HG03039 (cell line): ENCODE results near the gene NOXA1.
A peak's percentile ranks its signal among the peaks of the same experiment; 100 is the strongest.

Source experiments
- ATAC-seq: cut with Tn5 transposase; IDR thresholded peaks from one replicate; pipeline ENCODE4 v1.9.1; 2021; ENCODE audit warnings: mild to moderate bottlenecking, moderate library complexity; ENCODE audit not compliant: unreplicated experiment

NOXA1 gene

DNA sequence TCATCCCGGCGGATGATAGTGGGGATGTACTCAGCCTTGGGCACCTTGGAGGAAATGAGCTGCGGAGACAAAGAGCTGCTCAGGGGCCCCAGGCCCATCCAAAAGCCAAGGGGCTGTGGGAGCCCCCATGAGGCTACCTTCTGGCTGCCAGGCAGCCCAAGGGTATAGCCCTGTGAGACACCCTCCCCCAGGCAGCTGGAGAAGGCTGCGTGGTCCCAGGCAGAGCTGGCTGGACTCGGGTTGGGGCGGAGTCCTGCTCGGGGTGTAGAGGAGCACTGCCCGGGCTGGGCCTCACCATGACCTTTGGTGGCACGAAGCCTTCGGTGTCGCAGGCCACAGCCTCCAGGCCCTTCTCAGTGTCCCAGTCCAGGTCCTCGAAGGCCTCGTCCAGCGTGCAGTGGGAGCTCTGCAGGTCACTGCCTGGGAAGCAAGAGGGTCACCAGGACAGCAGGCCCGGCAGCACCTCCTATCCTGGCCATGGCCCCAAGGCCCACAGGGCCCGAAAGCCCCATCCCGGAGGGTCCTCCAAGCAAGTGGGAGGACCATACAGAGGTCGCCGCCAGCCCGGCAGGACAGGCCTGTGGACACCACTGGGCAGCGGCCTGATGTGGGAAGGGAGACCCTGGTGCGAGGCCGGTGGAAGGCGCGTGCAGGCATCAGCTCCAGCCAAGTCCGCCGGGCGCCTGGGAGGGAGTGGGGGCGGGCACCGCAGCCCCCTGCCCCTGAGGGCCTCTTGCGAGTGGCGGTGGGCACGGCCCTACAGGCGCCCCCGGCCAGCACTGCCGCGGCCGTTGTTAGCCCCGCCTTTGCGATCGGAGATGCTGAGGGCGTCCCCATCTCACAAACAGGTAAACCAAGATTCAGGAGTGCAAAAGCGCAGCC is 29.8 kb downstream of the NOXA1 start:
- ATAC-seq = no peak

DNA sequence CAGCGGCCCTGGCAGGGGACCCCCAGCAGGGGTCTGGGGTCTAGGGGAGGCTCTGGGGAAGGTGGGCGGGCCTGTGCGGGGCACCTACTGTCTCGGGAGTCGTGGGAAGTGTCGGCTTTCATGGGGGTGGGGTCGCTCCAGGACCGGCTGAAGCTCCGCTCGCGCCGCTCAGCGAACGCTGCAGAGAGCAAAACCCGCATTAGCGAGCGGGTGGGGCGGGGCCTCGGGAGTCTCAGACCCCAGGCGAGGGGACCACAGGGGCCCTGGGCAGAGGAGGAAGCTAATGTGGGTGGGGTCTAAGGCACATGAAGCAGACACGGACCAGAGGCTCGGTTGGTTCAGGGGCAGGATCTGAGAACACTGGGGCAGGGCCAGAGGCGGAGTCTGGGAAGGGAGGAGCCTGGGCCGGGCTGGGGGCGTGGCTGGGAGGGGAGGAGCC is 30.5 kb downstream of the NOXA1 start:
- ATAC-seq = peak; percentile 38

DNA sequence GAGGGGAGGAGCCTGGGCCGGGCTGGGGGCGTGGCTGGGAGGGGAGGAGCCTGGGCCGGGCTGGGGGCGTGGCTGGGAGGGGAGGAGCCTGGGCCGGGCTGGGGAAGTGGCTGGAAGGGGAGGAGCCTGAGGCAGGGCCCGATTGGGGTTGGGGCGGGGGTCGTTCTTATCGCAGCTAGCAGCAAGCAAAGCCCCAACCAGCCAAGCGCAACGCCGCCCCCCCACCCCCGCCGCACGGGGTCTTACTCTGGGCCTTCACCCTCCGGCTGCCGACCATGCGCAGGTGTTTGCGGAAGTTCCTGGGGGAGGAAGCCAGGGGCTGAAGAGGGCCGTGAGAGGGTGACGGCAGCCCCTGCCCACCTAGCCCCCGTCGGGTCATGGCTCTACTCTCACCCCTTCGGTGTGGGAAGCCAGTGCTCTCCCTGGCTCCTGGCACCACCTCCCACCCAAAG is 31.0 kb downstream of the NOXA1 start:
- no peak for ATAC-seq

DNA sequence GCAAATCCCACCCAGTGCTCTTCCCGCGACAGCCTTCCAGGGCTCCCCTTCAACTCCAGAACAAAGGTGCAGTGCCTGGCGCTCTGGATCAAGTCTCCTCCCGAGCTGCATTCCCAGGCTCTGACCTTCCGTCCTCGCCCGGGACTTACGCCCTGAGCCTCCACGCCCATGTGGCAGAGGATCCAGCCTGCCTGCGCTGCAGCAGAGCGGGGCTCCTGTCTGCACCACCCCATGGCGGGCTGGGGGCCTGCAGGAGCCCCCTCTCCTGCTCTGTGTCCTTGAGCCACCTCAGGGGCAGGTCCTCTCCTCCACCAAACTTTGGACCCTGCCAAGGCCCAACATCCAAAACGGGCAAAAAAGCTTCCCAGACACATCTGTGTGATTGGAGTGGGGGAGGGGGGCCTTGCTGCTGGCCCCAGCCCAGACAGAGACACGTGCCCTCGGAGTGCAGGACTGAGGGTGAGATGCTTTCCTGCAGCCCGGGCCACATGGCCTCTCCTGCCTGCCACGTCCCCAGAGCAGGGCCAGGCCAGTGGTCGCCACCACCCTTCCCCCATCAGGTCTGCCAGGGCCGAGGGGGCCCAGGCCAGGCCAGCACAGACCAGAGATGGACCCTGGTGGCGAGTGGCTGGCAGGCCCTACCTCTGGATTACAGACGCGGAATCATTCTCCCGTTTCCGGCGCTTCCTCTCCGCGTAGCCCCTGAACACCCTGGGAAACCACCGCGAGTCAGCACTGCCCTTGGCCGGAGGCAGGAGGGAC is 31.6 kb downstream of the NOXA1 start:
- ATAC-seq = no peak

DNA sequence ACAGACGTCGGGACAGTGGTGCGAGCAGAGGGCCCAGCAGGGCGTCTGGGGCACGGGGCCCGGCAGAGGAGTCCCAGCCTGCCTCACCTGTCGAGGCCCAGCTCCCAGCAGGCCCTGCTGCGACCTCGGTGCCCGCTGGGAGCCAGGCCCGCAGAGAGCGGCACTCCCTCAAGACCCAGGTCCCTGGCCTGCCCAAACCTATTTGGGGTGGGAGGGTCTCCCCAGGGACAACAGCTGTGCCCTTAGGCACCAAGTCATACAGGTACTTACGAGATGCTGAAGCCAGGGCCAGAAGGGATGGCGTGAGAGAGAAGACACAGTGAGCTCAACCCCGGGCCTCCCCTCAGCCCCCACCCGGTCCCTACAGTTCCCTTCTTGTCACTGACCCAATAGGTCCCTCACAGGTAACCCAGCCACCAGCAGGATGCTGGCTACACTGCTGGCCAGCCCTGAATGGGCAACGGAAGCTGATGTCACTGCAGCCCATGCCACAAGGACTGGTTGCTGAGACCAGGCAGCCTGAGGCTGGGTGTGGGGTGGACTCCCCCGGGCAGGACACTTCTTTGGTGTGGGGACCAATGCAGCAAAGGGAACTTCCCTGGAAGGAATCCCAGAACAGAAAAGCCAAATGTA is 32.3 kb downstream of the NOXA1 start:
- ATAC-seq = no peak

DNA sequence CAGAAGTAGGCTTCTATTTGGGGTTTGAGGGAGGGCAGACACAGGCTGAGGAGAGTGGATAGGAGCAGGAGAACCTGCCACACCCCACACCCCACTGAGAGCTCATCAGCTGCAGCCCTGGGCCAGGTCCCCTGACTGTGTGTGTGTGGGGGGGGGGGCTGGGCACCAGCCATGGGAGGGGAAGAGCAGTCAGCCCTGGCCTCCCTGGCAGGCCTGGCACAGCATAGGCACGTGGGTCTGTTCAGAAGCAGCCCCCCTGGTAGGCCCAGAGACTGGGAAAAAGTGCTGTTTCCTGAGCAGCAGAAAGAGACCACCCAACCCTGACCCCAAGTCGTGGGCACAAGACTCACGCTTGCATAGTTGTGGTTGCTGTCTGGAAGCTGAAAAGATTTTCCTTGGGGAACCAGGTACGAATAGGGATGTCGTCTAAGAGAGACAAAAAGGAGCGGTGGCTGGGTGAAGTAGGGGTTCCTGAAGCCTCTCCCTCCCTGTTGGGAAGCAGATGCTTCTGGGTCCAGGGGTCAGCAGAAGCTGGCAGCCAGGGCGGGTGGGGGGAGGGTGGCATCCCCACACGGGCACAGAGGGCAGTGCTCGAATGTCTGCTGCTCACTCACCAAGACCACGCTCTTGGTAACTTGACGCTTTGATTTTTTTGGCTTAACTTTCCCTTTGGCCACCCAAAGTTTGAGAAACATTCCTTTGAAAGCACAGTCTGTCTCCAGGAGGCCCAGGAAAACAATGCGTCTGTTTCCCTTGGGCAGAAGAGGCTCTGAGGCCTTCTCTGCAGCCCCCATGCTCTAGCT is 33.1 kb downstream of the NOXA1 start:
- ATAC-seq = no peak

DNA sequence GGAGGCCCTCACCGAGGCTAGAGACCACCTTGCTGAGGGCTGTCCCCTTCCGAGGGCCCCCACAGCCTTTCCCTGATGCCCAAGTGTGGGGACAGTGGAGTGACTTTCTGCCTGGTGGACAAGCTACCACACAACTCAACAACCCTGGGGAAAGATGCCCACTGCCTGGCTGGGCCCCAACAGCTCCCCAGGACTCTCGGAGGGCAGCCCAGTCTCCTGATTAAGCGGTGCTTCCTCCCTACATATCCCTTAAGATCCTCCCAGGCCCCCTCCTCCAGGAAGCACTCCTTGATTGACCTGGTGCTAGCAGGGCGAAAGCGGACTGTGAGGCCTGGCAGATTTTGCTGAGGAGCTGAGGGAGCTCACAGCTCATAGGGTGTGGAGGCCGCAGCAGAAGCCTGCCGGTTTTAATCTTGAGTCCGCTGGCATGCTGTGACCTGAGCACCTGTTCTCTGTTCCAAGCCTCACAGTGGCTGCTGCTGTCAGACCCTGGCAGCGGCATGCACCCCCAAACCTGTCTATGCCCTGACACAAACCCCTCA is 33.7 kb downstream of the NOXA1 start:
- no peak for ATAC-seq

DNA sequence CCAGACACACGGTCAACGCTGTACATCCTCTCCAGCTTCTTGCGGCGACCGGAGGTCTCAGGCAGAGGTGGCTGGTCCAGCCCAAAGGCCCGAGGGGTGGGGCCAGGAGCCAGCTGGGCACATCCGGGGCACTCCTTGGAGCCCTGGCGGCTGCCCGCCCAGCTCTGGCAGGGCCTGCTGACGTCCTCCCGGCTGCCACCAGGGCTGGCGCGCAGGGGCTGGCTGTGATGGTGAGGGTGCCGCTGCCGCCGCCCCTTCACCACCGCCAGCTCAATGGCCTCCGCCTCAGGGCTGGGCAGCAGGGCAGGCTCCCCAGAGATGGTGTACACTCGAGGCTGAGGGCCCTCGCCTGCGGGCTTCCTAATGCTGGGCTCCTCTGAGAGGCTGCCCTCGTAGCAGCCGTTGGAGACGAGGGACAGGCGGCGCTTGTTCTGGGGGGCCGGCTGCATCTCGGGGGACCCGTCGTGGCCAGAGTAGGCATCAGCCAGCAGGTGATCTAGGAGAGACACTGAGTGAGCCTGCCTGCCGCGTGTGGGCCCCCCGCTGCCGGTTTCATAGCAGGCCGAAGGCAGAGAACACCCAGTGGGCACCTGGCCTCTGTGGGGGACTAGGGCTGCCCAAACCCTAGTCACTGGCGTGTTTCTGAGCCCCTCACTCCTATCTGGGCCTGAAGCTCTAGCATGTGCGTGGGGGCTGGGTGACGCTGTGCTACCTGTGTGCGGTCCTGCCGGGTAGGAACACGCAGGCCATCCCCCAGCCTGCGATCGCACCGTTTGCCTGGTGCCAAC is 34.4 kb downstream of the NOXA1 start:
- ATAC-seq = no peak

DNA sequence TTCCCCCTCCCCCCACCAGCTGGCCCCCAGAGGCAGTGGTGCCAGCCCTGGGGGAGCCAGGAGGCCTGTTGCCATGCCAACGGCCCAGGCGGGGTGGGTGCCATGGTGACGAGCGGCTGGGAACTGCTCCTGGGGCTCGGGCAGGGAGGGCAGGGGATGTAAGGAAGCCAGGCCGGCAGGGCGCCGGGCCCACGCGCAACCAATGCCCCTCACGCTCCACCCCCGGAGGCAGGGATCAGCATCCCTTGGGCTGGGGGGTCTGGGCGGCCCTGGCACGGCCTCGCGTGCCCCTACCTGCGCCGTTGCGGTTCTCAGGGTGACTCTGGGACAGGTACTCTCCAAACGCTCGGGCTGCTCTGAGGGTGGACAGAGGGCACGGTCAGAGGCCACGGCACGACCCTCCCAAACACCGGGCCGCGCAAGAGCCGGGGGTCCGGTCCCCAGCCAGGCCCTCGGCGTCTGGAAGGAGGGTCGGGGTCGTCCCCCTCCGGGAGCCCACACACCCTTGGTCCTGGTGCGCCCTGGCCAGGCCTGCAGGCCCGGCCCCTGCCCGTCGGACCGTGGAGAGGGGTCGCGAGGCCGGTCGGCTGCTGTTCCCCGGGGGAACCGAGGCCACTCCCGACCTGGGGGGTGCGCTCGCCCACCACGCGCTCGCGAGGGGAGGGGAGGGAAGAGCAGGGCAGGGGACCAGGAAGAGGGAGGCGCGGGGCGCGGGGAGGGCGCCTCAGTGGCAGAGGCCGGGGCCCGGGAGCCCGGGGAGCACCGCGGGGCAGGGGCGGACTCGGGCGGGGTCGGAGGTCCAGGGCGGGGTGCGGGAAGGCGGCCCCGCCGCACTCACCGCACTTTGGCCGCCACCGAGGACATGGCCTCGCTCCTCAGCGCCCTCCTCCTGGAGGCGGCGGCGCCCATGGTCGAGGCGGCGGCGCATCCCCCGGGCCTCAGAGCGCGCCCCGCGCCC is 35.3 kb downstream of the NOXA1 start:
- peak; percentile 9 for ATAC-seq

DNA sequence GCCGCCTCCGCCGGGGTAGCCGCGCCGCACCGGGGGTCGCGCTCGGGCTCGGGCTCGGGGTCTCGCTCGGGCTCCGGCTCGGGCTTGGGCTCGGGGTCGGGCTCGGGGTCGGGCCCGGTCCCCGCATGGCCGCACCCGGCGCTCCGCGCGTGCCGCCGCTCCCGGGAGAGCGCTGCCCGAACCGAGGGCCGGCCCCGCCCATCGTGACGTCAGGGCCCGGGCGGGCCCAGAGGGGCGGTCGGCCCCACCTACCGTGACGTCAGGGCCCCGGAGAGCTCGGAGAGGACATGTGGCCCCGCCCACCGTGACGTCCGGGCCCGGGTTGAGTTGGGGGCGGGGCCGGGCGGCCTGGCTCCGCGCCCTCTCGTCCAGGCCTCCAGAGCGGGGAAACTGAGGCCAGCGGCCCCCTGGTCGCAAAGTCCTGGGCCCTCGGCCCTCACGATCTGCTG is 36.0 kb downstream of the NOXA1 start, which contains the start of gene NSMF:
NSMF (minus strand) TSS at position 183 of the 449 bp plus-strand sequence. CDS start 232 bp downstream, outside the sequence.
- peak; percentile 67 for ATAC-seq

DNA sequence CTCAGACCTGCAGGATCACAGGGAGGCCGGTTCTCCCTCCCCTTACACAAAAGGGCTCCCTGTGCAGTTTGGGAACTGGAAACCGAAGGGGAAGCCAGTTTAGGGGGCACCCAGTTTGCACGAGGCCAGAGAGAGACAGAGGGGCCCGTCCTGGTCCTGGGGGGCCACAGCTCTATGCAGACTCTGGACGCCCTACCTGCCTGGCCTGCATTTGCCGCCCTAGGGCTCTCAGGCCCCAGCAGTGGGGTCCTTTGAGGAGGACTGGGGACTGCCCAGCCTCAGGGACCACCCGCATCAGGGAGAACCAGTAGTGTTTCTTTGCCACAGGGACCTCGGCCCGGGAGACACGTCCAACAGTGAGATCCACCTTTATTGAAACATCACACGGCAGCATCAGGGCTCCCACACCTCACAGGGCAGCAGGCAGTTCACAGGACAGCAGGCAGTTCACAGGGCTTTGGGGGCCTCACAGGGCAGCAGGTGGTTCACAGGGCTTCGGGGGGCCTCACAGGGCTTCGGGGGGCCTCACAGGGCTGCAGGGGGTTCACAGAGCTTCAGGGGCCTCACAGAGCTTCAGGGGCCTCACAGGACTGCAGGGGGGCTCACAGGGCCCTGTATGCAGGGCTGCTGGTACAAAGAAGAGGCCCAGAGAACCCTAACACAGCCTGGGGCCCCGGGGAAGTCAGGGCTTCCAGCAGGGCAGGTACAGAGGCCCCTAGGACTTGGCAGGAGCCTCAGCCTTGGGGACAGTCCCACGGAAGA is 36.6 kb downstream of the NOXA1 start:
- no peak for ATAC-seq

DNA sequence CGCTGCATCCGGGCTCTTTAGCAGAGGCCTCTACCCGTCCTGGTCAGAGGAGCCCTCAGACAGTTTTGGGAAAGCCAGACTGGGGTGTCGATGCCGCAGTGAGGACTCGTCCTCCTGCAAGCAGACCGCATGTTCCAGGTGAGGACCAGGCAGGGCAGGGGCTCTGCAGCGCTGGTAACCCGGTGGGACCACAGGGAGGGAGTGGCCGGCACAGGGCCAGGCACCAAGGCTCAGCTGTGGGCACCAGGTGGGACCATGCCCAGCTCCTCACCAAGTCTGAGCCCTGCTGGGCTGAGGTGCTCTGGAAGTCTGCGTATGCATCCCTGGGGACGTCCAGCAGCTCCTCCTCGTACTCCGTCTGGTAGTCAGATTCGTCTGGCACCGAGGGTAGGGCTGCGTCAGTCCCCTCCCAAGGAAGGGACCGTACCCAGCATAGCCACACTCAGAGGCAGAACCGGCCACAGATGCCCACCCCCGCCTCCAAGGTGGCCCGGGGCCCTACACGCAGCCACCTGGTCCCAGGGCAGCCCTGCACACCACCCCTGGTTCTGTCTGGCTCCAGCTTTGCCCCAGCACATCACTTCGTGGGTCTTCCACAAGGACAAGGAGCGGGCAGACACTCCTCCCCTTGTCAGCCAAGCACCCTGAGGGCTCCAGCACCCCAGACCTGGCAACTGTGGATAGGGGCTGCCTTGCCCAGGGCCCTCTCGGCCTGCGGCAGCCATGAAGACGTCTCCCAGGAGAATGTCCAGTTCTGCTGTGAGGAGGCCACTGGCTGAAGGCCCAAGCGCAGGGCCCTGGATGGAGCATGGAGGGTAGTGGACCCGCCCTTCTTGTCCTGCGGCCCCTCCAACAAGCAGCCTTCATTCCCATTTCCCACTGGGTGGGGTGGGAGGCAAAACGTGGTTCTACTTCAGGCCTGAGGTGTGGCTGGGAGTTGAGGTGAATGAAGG is 37.4 kb downstream of the NOXA1 start:
- ATAC-seq = no peak

DNA sequence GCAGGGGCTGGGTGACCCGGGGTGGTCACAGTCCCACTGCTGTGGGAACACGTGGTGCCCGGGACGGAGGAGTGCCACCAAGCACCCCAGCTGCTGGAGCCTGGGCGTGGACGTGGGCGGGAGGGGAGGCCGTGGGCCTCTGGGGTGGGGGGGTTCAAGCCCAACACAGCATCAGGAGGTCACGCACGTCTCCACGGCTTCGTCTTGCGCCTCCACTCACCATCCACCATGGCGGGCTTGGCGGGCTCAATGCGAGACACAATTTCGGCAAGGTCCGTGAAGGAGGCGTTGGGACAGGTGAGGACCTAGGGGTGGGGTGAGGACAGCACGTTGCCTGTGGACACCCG is 38.1 kb downstream of the NOXA1 start:
- no peak for ATAC-seq

DNA sequence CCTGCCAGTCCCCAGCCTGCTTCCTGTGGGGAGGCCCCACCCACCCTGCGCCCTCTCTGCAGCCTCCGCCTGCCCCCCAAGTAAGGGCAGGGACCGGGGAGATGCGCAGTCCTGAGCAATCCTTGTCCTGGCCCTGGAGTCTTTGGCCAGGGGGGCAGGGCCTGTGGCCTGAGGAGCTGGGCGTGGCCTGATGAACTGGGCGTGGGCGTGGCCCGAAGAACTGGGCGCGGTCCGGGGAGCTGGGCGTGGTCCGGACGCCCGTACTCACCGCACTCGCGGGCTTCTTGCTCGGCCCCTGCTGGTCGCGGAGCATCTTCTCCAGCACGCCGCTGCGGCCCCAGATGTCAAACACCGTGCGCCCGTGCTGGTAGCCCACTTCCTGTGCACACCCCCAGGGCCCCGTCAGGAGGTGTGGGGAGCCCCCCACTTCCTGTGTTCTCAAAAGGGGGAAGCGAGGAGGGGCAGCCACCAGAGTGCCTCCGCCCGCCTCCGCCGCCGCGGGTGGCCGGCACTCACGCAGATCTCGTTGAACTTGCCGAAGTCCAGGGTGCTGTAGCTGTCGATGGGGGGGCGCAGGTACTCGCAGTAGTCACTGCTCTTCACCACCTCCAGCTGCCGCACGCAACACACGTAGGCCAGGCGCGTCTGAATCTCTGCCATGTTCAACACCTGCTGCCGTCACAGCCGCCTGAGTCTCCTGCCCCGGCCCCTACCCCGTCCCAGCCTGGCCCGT is 38.6 kb downstream of the NOXA1 start:
- ATAC-seq = no peak

DNA sequence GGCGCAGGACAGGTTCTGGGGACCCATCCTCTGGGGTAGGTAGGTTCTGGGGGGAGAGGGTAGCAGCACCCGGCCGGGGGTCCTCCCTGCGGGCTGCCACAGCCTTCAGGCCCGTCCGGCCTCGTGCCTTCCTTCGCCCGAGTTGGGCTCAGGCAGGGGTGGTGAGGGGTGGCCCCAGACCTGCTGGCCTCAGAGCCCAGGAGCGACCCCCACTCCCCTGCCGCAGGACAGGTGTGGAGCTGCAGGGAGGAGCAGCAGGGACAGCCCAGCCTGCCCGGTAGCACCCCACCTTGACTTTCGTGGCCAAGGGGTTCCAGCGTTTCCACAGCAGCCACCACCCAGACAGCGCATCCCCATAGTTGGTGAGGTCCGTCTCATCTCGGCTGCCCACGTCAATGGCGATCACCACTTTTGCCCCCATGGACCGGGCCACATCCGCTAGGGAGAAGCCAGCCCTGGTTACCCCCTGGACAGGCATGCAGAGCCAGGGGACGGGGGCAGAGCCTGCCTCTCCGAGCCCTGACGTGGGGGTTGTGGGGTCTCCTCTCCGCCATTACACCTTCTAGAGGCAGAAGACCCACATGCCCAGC is 39.3 kb downstream of the NOXA1 start:
- no peak for ATAC-seq
